OCI-LY3 (cell line): Measurements from ENCODE around the gene ZNF526.
"Not testable (repeated sequence)": the region's sequence is repeated elsewhere in the genome, so short reads cannot be mapped to it uniquely, and the experiment has no call there.

Experiments
- H2AFZ ChIP-seq: fragments of 200-600, 300-600 bp; shearing (Covaris generic); 2 replicates; pipeline ENCODE4 v1.6.0; 2014; ENCODE audit warnings: antibody characterized with exemption, low read depth, low read length
- H3K27ac ChIP-seq: fragments of 200-600, 300-600 bp; sonication (generic); 2 replicates; pipeline ENCODE4 v1.5.1; 2014; ENCODE audit warnings: mild to moderate bottlenecking, low read length, moderate library complexity, mixed read lengths
- H3K27me3 ChIP-seq: fragments of 200-600, 300-600 bp; sonication (generic); 2 replicates; pipeline ENCODE4 v1.6.1; 2014; ENCODE audit warnings: low read depth, low read length, mixed read lengths
- H3K36me3 ChIP-seq: fragments of 200-600, 300-600 bp; sonication (generic); replicated peaks from 2 replicates; pipeline ENCODE3; 2014; ENCODE audit warnings: low read depth, low read length, mixed read lengths
- H3K4me1 ChIP-seq: fragments of 300-600, 200-600 bp; sonication (generic); 2 replicates; pipeline ENCODE4 v1.6.1; 2014; ENCODE audit warnings: low read length, mixed read lengths
- H3K4me2 ChIP-seq: fragments of 200-600, 300-600 bp; sonication (generic); 2 replicates; pipeline ENCODE4 v1.6.1; 2014; ENCODE audit warnings: low read length, mixed read lengths
- H3K4me3 ChIP-seq: fragments of 300-600, 200-600 bp; sonication (generic); 2 replicates; pipeline ENCODE4 v1.5.1; 2014; ENCODE audit warnings: antibody characterized with exemption, mild to moderate bottlenecking, low read length, moderate library complexity
- H3K79me2 ChIP-seq: fragments of 300-600, 200-600 bp; shearing (Covaris generic); 2 replicates; pipeline ENCODE4 v1.6.1; 2014; ENCODE audit warnings: mild to moderate bottlenecking, low read length, mixed read lengths
- H3K9ac ChIP-seq: fragments of 300-600, 200-600 bp; shearing (Covaris generic); 2 replicates; pipeline ENCODE4 v1.6.0; 2014; ENCODE audit warnings: mild to moderate bottlenecking, low read length, moderate library complexity
- H3K9me3 ChIP-seq: fragments of 200-600, 300-600 bp; shearing (Covaris generic); 2 replicates; pipeline ENCODE4 v1.6.1; 2014; ENCODE audit warnings: low read length, mixed read lengths; ENCODE audit not compliant: insufficient read depth
- H4K20me1 ChIP-seq: fragments of 200-600, 300-600 bp; sonication (generic); 2 replicates; pipeline ENCODE4 v1.6.1; 2016; ENCODE audit warnings: low read length, mixed read lengths; ENCODE audit not compliant: insufficient read depth
- EZH2phosphoT487 ChIP-seq: fragments of 200-600 bp; shearing (Covaris generic); IDR thresholded peaks from 2 replicates; pipeline ENCODE4 v1.6.1; 2018; ENCODE audit warnings: antibody characterized with exemption, mixed run types, low read depth
- TF ChIP-seq, protein P1 (sequence below): fragments of 200-600, 300-600 bp; sonication (generic); IDR thresholded peaks from 2 replicates; pipeline ENCODE4 v1.5.1; 2014; ENCODE audit warnings: antibody characterized with exemption, low read length, low read depth

ZNF526 gene

DNA sequence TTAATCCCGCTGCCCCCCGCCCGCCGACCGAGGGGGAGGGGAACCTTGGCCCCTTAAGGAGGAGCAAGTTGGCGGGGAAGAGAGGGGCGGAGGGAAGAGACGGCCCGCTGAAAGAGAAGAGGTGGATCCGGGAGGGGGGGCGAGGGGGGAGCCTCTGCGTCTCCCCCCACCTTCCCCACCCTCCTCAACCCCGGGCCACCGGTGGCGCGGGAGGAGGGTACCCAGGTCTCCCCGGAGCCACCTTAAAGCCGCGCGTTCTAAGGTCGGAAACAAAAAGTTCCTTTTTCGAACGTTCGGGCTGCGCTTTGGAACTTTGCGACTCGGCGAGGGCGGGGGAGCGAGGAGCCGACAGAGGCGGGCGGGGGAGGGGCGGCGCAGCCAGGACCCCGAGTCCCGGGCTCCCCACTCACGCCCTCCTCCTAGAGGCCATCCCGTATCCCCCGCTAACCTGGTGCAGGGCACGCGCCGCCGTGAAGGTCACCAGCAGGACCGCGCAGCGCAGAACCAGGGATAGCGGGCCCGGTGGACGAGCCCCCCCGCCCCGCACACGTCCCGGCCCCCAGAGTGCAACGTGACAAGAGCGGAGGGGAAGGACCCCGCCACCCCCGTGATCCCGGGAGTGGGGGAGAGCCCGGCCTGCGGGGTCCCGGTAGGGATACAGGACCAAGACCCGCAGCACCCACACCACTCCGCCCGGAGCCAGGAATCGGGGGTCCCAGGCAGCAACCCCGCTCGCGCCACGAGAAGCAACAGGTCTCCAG is 34.2 kb downstream of the ZNF526 start:
- H3K79me2 ChIP-seq: peaks cover 53% of the 10 kb centered on the region
- H3K36me3 ChIP-seq: peaks cover 5% of the 10 kb centered on the region
- peak overlapping the region; percentile 96 for H3K9ac ChIP-seq

DNA sequence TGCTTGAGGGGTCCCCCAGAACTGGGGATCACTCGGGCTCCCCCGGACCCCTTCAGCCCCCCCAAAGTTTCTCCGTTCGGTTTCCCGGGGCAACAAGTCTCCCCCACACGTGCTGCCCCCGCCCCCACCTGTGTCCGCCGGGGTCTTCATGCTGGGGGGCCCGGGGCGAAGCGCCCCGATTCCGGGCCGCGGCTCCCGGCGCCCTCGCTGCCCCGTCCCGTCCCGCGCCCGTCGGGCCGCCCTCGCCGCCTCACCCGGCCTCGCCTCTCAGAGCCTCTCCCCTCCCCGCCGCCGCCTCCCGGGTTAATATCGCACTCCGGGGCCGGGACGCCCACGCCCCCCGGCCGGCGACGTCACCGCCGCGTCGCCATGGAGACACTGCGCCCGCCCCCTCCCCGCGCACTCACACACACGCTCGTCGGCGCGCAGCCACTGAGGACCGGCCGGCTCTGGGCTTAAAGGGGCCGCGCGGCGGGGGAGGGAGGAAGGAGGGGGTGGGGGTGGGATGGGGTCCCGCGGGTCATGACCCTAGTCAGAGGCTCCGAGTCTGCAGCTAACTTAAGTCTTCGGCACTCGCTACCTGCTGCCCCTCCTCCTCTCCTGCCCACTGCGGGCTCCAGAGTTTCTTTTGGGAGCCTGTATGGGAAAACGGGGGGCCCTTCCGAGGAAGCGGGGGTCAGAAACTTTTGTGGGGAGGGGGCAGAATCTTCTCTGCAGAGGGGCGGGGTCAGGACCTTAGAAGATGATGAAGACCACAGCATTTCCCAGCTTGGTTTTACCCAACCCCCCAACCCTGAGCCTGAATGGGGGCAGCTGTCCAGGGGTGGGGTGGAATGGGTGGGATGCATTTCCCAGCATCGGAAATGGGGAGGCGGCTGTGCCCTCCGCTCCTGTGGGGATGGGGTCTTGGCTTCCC is 35.0 kb downstream of the ZNF526 start, which contains the start of gene ERF:
ERF (minus strand) TSS at position 279 of the 916 bp plus-strand sequence; CDS start at position 150, 129 bp downstream.
- Histone ChIP-seq H3K27ac (peak within 1 kb of the TSS; percentile 83), H2AFZ (peak within 1 kb of the TSS; percentile 63), H3K79me2 (peaks cover 44% of the 10 kb centered on the region), H4K20me1 (peaks cover 24% of the 10 kb centered on the region), H3K36me3 (peaks cover 2% of the 10 kb centered on the region), H3K9me3 (no peaks in the 10 kb centered on the region), H3K4me1 (peaks cover 17% of the 10 kb centered on the region), H3K4me2 (peak within 1 kb of the TSS; percentile 96), H3K4me3 (peak within 1 kb of the TSS; percentile 93), H3K27me3 (peaks cover 11% of the 10 kb centered on the region; the same call in 1 of the 2 replicates), H3K9ac (peak within 1 kb of the TSS; percentile 96)
- no peak for TF ChIP-seq EZH2phosphoT487
- TF ChIP-seq, protein P1, sequence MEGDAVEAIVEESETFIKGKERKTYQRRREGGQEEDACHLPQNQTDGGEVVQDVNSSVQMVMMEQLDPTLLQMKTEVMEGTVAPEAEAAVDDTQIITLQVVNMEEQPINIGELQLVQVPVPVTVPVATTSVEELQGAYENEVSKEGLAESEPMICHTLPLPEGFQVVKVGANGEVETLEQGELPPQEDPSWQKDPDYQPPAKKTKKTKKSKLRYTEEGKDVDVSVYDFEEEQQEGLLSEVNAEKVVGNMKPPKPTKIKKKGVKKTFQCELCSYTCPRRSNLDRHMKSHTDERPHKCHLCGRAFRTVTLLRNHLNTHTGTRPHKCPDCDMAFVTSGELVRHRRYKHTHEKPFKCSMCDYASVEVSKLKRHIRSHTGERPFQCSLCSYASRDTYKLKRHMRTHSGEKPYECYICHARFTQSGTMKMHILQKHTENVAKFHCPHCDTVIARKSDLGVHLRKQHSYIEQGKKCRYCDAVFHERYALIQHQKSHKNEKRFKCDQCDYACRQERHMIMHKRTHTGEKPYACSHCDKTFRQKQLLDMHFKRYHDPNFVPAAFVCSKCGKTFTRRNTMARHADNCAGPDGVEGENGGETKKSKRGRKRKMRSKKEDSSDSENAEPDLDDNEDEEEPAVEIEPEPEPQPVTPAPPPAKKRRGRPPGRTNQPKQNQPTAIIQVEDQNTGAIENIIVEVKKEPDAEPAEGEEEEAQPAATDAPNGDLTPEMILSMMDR: no peak

More for the DNA sequence above, 34.2 kb downstream of the ZNF526 start:
- TF ChIP-seq EZH2phosphoT487: no peak
- TF ChIP-seq, protein P1: no peak
- peak overlapping the region; percentile 83 for H3K27ac ChIP-seq
- H3K4me1 ChIP-seq: peaks cover 17% of the 10 kb centered on the region
- H3K4me2 ChIP-seq: peak overlapping the region; percentile 60
- H2AFZ ChIP-seq: no peak overlapping the region
- no peaks in the 10 kb centered on the region for H3K9me3 ChIP-seq
- H4K20me1 ChIP-seq: peaks cover 31% of the 10 kb centered on the region
- peaks cover 11% of the 10 kb centered on the region; the same call in 1 of the 2 replicates for H3K27me3 ChIP-seq
- peak overlapping the region; percentile 93 for H3K4me3 ChIP-seq

DNA sequence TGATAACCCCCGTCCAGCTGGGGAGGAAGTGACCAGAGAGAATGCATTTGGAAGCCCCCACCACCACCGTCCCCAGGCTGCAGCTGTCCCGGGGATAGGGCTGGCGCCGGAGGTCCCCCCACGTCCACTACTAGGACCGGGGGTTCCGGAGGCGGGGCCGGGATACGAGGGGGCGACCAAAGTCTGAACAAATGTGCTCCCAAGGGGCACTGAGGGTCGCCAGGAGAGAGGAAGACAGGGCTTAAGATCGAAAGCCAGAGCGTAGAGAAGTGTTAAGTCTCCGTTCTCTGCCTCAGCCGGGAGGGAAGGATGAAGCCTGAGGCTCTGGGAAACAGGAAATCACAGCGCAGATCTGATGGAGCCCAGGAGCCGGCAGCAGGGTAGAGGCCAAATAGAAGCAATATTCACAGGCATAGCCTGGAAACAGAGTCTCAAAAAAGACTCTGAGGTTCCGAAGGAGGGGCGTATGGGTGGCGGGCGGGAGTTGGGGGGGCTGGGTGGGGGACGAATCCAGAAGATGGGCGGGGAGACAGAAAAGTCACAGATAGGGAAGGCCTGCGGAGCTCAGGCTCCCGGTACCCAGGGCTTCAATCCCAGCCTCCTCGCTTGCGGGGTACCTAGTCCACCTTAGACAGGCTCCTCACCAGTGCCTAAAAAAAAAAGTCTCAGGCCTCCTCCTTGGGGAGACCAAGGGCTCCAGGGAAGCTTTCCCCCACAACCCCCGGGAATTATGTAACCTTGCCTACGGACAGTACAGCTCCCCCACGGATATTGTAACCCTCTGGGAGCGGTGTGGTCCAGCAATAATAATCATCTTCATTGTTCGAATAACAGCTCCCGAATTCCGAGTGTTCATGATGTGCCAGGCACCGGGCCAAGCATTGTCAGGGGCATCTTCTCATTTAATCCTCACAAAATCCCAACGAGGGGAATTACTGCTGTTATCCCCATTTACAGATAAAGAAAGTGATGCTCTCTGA is 35.9 kb downstream of the ZNF526 start:
- Histone ChIP-seq H3K27ac (no peak overlapping the region), H3K4me3 (peak overlapping the region; percentile 93), H4K20me1 (peaks cover 15% of the 10 kb centered on the region; the same call in 1 of the 2 replicates), H3K9me3 (no peaks in the 10 kb centered on the region), H3K4me1 (peaks cover 17% of the 10 kb centered on the region), H3K9ac (peak overlapping the region; percentile 75), H3K4me2 (peak overlapping the region; percentile 96), H3K27me3 (peaks cover 11% of the 10 kb centered on the region; the same call in 1 of the 2 replicates), H3K79me2 (peaks cover 35% of the 10 kb centered on the region), H2AFZ (peak overlapping the region; percentile 63), H3K36me3 (peaks cover 2% of the 10 kb centered on the region)
- TF ChIP-seq EZH2phosphoT487: no peak
- TF ChIP-seq, protein P1: no peak

DNA sequence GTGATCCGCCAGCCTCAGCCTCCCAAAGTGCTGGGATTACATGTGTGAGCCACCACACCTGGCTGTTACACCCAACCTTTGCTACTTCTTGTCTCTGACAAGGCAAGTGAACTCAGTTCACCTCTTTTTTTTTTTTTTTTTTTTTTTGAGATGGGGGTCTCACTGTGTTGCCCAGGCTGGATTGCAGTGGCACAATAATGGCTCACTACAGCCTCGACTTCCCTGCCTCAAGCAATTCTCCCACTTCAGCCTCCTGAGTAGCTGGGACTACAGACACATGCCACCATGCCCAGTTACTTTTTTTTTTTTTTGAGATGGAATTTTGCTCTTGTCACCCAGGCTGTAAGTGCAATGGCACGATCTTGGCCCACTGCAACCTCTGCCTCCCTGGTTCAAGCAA is 37.7 kb downstream of the ZNF526 start:
- not testable (repeated sequence) for H3K27ac ChIP-seq, H3K9me3 ChIP-seq, H3K4me2 ChIP-seq, H3K4me1 ChIP-seq, H4K20me1 ChIP-seq, H2AFZ ChIP-seq, H3K9ac ChIP-seq, H3K4me3 ChIP-seq, H3K36me3 ChIP-seq
- Histone ChIP-seq H3K79me2 (peaks cover 19% of the 10 kb centered on the region), H3K27me3 (peaks cover 11% of the 10 kb centered on the region; the same call in 1 of the 2 replicates)
